Subcutaneous adipose tissue (tissue), 4 donors: Measurements from ENCODE around the gene FCN2. TPM values are rescaled to one million over a fixed set of nuclear protein-coding genes. Genes with fewer than 3 reads are reported as not detected.

Experiments used
- total RNA-seq, 4 donors: library from RNA; depleted of rRNA; stranded (reverse); fragments of >200 nt; gene quantifications; one replicate each; pipeline ENCODE4 v1.1.0, GENCODE V29; 2016
- TF ChIP-seq, protein P1 (sequence below): fragments of 450-650 bp; IDR thresholded peaks from one replicate; pipeline ENCODE4 v1.5.1; 2016; ENCODE audit warnings: low read depth, mild to moderate bottlenecking, control low read depth, antibody characterized with exemption, moderate library complexity

FCN2 gene
- total RNA-seq, 4 donors from 2014 or later: 1.3 to 9.8 (median 2.5) TPM

DNA sequence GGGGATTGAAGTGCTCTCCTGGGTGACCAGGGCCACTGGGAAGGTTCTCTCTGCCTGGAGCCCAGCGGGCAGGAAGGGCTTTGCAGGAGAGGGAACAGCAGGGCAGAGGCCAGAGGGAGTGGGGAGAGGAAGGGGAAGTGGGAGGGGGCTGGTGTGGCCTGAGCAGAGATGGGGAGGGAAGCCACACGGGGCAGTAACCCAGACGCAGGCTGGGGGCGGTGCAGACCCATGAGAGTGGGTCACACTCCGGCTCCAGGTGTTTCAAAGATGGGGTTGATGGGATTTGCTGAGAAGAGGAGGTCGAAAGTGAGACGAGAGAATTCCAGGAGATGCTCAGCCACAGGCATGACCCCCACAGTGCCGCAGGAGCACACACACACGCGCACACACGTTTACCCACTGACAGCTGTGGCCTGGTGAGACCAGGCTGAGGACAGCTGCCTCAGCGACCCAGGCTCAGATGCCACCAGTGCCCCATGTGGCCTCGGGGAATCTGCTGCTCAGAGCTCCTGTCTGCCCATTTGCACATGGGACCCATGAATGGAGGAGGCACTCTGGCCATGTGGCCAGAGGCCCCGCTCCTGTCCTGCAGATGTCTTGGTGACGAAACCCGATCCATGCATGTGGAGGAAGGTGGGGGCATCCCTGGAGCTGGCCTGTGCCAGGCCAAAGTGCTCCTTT is 32.7 kb upstream of the FCN2 start:
- TF ChIP-seq, protein P1, sequence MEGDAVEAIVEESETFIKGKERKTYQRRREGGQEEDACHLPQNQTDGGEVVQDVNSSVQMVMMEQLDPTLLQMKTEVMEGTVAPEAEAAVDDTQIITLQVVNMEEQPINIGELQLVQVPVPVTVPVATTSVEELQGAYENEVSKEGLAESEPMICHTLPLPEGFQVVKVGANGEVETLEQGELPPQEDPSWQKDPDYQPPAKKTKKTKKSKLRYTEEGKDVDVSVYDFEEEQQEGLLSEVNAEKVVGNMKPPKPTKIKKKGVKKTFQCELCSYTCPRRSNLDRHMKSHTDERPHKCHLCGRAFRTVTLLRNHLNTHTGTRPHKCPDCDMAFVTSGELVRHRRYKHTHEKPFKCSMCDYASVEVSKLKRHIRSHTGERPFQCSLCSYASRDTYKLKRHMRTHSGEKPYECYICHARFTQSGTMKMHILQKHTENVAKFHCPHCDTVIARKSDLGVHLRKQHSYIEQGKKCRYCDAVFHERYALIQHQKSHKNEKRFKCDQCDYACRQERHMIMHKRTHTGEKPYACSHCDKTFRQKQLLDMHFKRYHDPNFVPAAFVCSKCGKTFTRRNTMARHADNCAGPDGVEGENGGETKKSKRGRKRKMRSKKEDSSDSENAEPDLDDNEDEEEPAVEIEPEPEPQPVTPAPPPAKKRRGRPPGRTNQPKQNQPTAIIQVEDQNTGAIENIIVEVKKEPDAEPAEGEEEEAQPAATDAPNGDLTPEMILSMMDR: no peak

DNA sequence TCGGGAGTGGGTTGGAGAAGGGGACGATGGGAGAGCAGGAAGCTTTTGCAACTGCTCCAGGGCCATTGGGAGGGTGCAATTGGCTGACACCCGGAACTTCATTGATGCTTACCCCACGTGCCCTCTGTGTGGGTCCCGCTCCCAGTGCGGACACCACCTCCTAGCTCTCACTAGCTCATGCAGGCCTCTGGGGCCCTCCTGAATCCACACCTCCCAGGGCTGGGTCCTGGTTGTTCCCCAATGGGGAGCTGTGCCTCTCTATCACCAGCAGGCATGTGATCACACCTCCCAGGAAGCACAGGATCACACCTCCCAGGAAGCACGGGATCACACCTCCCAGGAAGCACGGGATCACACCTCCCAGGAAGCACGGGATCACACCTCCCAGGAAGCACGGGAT is 32.1 kb upstream of the FCN2 start:
- TF ChIP-seq, protein P1: no peak

DNA sequence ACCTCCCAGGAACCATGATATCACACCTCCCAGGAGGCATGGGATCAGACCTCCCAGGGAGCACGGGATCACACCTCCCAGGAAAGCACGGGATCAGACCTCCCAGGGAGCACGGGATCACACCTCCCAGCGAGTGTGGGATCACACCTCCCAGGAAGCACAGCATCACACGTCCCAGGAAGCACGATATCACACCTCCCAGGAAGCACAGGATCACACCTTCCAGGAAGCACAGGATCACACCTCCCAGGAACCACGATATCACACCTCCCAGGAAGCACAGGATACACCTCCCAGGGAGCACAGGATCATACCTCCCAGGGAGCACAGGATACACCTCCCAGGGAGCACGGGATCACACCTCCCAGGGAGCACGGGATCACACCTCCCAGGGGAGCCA is 30.0 kb upstream of the FCN2 start:
- TF ChIP-seq, protein P1: no peak

DNA sequence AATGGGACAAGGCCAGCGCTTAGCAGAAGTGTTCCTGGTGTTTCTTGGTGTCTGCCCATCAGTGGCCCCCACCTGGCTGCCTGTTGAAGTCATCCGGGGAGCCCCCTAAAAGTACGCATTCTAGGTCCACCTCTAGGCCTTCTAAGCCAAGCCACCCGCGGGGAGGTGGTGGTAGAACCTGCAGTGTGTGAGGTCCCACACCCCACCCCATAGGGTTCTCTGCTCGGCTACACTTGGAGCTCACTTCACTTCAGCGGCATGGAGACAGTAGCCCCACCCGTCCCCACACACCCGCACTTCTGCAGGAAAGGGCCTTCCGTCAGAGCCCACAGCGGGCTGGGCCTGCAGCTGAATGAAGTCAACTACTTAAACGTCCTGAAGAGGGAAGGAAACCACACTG is 29.6 kb upstream of the FCN2 start:
- TF ChIP-seq, protein P1: no peak

DNA sequence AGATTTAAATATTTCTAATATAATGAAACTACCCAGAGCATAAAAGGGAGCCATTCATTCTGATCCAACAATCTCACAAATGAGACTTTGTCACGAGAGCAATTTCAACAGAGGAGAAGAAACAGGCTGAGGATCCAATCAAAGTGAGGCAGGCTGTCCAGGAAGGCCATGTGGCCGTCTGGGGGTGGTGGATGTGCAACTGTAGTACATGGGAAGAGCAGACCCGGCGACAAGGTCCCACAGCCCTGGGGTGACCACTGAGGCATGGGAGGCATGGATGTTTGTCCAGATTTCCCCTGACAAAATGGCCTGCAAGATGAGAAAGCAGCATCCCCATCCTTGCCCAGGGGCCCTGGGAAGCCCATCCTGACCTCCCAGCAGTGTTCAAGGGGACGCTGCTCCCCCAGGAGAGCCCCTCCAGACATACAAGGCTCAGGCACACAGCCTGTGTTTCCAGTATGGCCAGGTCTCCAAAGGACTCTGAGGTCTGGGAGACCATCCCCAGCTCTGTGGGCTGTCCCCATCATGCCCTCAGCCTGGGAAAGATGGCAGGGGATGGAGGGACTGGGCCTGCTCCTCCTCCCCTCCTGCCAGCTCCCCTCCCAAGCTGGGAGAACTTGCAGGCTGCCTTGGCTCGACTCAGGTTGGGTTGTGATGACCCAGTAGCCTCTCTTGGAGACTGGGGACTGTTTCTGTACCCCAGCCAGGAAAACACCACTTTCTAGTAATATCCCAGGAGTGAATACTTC is 27.5 kb upstream of the FCN2 start:
- TF ChIP-seq, protein P1: no peak

DNA sequence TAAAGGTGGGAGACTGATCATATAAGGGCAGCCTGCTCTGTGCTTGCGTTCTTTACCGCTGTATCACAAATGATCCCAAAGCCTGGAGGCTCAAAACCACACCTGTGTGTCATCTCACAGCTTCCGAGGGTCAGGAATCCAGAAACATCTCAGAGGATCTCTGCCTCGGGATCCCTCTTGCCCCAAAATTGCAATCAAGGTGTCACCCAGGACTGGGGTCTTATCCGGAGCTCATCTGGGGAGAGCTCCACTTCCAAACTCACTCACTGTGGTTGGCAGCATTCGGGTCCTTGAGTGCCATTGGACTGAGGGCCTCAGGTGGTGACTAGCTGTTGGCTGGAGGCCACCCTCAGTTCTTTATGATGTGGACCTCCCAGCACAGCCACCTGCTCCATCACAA is 26.7 kb upstream of the FCN2 start:
- TF ChIP-seq, protein P1: no peak

DNA sequence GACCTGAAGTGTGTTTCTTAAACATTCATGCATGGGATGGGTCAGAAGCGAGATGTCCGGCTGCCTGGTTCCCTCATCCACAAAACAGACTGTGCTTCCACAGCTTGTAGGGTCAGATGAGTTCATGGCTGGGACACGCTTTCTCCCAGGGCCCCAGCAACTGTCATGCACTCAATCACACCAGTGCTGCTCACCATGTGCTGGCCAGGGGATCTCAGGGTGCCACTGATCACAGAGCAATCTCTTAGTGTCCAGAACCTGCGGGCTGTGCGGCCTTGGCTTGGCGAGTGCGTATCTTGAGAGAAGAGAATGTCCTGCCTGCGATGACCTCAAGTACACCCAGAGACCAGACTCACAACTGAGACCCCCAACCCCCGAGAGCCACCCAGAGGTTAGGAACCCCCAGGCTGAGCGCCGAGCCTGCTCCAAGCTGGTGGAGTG is 26.0 kb upstream of the FCN2 start:
- TF ChIP-seq, protein P1: no peak
